ENCODE results near the gene TUBB.
A peak's percentile ranks its signal among the peaks of the same experiment; 100 is the strongest.
"Not testable (repeated sequence)": the region's sequence is repeated elsewhere in the genome, so short reads cannot be mapped to it uniquely, and the experiment has no call there.

The TUBB gene

GRCh38 chr6:30720738-30721197, 616 bp downstream of the TUBB start:
- no peak for DNase-seq

- peak; percentile 64 for DNase-seq
These were observed 1.3 kb downstream of the TUBB start for GRCh38 chr6:30721198-30722024.

GRCh38 chr6:30722025-30722279, 1.8 kb downstream of the TUBB start:
- not testable (repeated sequence) for DNase-seq

- DNase-seq, result no peak
These were observed 2.3 kb downstream of the TUBB start for GRCh38 chr6:30722280-30723112.

GRCh38 chr6:30723159-30723842, 3.1 kb downstream of the TUBB start:
- DNase-seq, result not testable (repeated sequence)

GRCh38 chr6:30723843-30724741, 3.9 kb downstream of the TUBB start:
- not testable (repeated sequence) for DNase-seq

GRCh38 chr6:30724906-30725667, 4.9 kb downstream of the TUBB start:
- no peak for DNase-seq

GRCh38 chr6:30725713-30726505, 5.8 kb downstream of the TUBB start:
- DNase-seq, result no peak

- no peak for DNase-seq
These were observed 6.6 kb downstream of the TUBB start for GRCh38 chr6:30726506-30727413.

GRCh38 chr6:30727920-30728553, 7.9 kb downstream of the TUBB start:
- no peak for DNase-seq

- no peak for DNase-seq
These were observed 10.7 kb downstream of the TUBB start for GRCh38 chr6:30730601-30731435.

GRCh38 chr6:30732237-30732943, 12.2 kb downstream of the TUBB start:
- DNase-seq, result no peak

GRCh38 chr6:30735668-30736314, 15.6 kb downstream of the TUBB start:
- no peak for DNase-seq

GRCh38 chr6:30738532-30738931, 18.4 kb downstream of the TUBB start:
- DNase-seq, result no peak

- no peak for DNase-seq
These were observed 20.4 kb downstream of the TUBB start for GRCh38 chr6:30740540-30740870.

- DNase-seq, result no peak
These were observed 21.1 kb downstream of the TUBB start for GRCh38 chr6:30741063-30741779.

Measured in SIG-M5 (cell line).